Dermis microvascular lymphatic vessel endothelial cell (primary cell): ENCODE measurements around the gene CCL25. TPM values are rescaled to one million over a fixed set of nuclear protein-coding genes. Genes with fewer than 3 reads are reported as not detected.
"Not testable (repeated sequence)": the region's sequence is repeated elsewhere in the genome, so short reads cannot be mapped to it uniquely, and the experiment has no call there.

Experiments
- DNase-seq, 2 donors: peaks; one replicate each; pipeline versions ENCODE4 v3.0.0 to v3.0.0-alpha.2; 2010; ENCODE audit warnings: low read depth in 2 of 2
- total RNA-seq: library from RNA; depleted of rRNA; stranded (reverse); fragments of >200 nt; gene quantifications from 2 replicates; pipeline ENCODE4 v1.2.1, GENCODE V29; 2014

Gene CCL25
- total RNA-seq, result not detected in 2 replicates

- DNase-seq, result no peak
These were observed at the start of gene CCL25 for GRCh38 chr19:8052464-8052859. Gene CCL25 (plus strand): TSS chr19:8052760. CDS start chr19:8053050, 290 bp downstream.

GRCh38 chr19:8004001-8004400, 48.6 kb upstream of the CCL25 start:
- DNase-seq, result no peak

- peak in 1 of 2 donors; percentile 18 for DNase-seq
These were observed 47.6 kb upstream of the CCL25 start for GRCh38 chr19:8004723-8005513.

GRCh38 chr19:8005534-8006256, 46.9 kb upstream of the CCL25 start, which contains the start of gene ELAVL1:
Gene ELAVL1 (minus strand): TSS chr19:8005641. CDS start chr19:7991815, 13,826 bp downstream.
- DNase-seq, result peak; percentile 68 to 93

GRCh38 chr19:8017808-8018207, 34.8 kb upstream of the CCL25 start:
- peak in 1 of 2 donors; percentile 24 for DNase-seq

GRCh38 chr19:8020681-8021080, 31.9 kb upstream of the CCL25 start:
- no peak for DNase-seq

- DNase-seq, result no peak
These were observed 31.2 kb upstream of the CCL25 start for GRCh38 chr19:8021374-8021773.

GRCh38 chr19:8022275-8022674, 30.3 kb upstream of the CCL25 start:
- no peak for DNase-seq

GRCh38 chr19:8023371-8023770, 29.2 kb upstream of the CCL25 start:
- no peak for DNase-seq

GRCh38 chr19:8024256-8024655, 28.3 kb upstream of the CCL25 start:
- not testable (repeated sequence) for DNase-seq

- DNase-seq, result no peak
These were observed 27.2 kb upstream of the CCL25 start for GRCh38 chr19:8025316-8025715.

GRCh38 chr19:8028951-8029491, 23.5 kb upstream of the CCL25 start:
- DNase-seq, result no peak

GRCh38 chr19:8030960-8031359, 21.6 kb upstream of the CCL25 start:
- DNase-seq, result no peak

- not testable (repeated sequence) for DNase-seq
These were observed 19.0 kb upstream of the CCL25 start for GRCh38 chr19:8033287-8034177.

- DNase-seq, result no peak
These were observed 18.4 kb upstream of the CCL25 start for GRCh38 chr19:8034178-8034525.

GRCh38 chr19:8036434-8037099, 16.0 kb upstream of the CCL25 start:
- no peak for DNase-seq

- DNase-seq, result no peak
These were observed 13.7 kb upstream of the CCL25 start for GRCh38 chr19:8038815-8039214.

- no peak for DNase-seq
These were observed 13.3 kb upstream of the CCL25 start for GRCh38 chr19:8039231-8039630.

GRCh38 chr19:8041531-8041931, 11.0 kb upstream of the CCL25 start:
- DNase-seq, result no peak

- no peak for DNase-seq
These were observed 9.7 kb upstream of the CCL25 start for GRCh38 chr19:8042900-8043299.

GRCh38 chr19:8044018-8044417, 8.5 kb upstream of the CCL25 start:
- no peak for DNase-seq
